Measurements from ENCODE around the gene ARF1.

ARF1 gene

DNA sequence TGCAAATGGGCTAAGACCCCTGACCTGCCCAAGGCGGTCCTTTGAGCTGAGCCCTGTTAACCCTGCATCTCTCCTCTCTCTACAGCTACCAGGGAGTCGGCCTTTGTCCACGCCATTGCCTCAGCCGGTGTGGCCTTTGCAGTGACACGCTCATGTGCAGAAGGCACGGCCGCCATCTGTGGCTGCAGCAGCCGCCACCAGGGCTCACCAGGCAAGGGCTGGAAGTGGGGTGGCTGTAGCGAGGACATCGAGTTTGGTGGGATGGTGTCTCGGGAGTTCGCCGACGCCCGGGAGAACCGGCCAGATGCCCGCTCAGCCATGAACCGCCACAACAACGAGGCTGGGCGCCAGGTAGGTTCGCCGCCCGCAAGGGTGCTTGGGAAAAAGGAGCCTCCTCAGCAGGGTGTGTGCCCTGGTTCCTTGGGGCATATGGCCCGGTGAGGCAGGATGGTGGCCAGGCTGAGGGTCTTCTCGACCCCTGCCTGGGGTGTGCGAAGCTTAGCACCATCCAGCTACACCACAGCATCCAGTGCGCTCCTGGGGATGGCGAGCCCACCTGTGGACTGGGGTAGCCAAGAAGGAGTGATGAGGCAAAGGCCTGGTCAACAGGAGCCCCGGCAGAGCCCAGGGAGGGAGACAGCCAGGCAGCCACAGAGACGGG is 31.8 kb upstream of the ARF1 start:
- no peak for DNase-seq (ENCODE audit: low read depth in 2 of 2)

DNA sequence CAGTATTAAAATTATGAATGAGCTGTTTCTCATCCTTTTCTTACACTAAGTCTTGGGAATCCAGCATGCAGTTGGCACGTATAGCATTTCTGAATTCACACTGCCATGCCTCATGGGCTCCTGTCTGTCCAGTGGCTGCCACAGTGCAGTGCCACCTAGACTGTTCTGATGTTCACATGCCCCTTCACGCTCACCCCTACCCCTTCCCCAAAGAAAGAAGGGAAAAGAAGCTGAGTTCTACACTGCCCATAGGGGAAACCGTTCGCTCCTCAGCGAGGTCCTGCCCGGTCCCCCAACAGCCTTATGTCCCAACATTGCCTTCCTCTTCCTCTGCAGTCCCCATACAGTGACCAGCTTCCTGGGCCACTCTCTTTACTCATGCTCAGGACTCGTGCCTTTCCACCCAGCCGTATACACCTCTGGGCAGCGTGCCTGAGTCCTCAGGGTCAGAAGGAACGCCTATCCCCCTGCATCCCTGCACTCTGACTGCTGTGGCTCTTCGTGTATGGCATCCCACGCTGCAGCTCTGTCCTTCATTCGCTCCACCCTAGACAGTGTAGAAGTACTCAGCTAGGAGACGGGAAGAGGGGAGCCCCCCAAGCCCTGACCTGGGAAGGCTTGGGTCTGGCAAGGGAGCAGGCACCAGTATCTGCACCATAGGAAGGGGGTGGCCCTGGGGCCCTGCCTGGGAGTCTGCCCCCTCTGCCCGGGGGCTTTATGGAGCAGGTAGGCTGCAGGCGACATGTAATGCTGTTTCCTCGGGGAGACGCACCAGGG is 24.1 kb upstream of the ARF1 start:
- DNase-seq (ENCODE audit: low read depth in 2 of 2): no peak

DNA sequence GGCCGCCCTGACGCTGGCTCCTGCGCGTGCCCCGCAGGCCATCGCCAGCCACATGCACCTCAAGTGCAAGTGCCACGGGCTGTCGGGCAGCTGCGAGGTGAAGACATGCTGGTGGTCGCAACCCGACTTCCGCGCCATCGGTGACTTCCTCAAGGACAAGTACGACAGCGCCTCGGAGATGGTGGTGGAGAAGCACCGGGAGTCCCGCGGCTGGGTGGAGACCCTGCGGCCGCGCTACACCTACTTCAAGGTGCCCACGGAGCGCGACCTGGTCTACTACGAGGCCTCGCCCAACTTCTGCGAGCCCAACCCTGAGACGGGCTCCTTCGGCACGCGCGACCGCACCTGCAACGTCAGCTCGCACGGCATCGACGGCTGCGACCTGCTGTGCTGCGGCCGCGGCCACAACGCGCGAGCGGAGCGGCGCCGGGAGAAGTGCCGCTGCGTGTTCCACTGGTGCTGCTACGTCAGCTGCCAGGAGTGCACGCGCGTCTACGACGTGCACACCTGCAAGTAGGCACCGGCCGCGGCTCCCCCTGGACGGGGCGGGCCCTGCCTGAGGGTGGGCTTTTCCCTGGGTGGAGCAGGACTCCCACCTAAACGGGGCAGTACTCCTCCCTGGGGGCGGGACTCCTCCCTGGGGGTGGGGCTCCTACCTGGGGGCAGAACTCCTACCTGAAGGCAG is 23.4 kb upstream of the ARF1 start:
- no peak for DNase-seq (ENCODE audit: low read depth in 2 of 2)

DNA sequence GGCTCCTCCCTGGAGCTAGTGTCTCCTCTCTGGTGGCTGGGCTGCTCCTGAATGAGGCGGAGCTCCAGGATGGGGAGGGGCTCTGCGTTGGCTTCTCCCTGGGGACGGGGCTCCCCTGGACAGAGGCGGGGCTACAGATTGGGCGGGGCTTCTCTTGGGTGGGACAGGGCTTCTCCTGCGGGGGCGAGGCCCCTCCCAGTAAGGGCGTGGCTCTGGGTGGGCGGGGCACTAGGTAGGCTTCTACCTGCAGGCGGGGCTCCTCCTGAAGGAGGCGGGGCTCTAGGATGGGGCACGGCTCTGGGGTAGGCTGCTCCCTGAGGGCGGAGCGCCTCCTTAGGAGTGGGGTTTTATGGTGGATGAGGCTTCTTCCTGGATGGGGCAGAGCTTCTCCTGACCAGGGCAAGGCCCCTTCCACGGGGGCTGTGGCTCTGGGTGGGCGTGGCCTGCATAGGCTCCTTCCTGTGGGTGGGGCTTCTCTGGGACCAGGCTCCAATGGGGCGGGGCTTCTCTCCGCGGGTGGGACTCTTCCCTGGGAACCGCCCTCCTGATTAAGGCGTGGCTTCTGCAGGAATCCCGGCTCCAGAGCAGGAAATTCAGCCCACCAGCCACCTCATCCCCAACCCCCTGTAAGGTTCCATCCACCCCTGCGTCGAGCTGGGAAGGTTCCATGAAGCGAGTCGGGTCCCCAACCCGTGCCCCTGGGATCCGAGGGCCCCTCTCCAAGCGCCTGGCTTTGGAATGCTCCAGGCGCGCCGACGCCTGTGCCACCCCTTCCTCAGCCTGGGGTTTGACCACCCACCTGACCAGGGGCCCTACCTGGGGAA is 22.7 kb upstream of the ARF1 start:
- DNase-seq (ENCODE audit: low read depth in 2 of 2): peak in 1 of 2 donors; percentile 40

DNA sequence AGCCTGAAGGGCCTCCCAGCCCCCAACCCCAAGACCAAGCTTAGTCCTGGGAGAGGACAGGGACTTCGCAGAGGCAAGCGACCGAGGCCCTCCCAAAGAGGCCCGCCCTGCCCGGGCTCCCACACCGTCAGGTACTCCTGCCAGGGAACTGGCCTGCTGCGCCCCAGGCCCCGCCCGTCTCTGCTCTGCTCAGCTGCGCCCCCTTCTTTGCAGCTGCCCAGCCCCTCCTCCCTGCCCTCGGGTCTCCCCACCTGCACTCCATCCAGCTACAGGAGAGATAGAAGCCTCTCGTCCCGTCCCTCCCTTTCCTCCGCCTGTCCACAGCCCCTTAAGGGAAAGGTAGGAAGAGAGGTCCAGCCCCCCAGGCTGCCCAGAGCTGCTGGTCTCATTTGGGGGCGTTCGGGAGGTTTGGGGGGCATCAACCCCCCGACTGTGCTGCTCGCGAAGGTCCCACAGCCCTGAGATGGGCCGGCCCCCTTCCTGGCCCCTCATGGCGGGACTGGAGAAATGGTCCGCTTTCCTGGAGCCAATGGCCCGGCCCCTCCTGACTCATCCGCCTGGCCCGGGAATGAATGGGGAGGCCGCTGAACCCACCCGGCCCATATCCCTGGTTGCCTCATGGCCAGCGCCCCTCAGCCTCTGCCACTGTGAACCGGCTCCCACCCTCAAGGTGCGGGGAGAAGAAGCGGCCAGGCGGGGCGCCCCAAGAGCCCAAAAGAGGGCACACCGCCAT is 21.9 kb upstream of the ARF1 start:
- DNase-seq (ENCODE audit: low read depth in 2 of 2): no peak

DNA sequence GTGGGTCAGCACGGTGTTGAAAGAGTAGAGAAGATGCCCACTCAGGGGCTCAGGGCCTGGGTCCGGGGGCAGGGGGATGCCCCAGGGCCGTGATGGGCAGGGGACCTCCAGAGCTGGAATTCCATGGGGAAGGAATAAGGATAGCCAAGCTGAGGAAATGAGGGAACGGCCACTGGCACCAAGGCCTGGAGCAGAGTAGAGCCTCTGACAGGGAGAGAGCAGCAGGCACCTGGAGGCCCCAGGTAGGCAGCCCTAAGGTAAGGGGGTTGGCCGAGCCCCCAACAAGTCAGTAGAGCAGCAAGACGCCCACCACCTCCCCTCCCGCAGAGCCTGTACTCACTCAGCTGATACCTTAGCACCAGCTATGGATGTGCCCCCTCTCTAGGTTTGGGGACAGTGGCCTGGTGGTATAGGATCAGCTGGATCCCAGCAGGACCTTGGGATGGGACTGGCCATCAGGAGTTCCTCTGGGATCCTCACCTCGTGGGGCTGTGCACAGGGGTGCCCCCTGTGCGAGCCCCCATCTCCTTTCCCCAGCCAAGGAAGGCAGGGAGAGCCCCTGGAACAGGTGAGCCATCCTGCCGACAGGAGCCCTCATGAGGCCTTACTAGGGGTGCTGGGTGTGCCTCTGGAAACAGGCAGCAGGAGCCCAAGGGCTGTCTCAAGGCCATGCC is 21.0 kb upstream of the ARF1 start:
- DNase-seq (ENCODE audit: low read depth in 2 of 2): no peak

DNA sequence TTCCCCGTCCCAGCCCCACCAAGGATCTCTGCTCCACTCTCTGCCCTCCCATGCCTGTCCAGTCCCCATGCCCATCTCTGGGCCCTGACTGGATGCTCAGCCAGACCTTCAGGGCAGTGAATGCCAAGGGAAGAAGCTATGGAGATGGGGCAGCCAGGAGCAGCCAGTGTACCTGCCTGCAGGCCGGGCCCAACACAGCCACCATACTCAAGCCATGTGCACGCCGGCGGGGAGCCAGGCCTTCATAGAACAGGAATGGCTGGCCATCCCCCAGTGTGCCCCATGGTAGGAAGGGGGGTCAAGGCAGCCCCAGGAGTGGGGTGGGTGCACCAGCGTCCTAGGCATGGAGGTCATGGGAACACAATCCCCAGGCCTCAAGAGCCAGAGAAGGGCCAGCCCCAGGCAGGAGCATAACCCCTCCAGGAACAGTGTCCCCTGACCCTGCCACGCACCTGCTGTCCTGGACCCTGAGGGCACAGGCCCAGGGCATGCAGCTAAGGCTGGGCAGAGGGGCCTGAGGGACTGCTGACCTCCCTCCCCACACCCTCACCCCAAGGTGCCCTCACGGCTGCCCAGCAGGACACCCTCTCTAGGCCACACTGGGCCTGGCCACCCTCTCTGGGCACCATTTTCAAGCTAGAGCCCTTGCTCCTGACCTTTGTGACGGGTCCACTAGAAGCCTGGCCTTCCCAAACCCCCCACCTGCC is 20.3 kb upstream of the ARF1 start:
- DNase-seq (ENCODE audit: low read depth in 2 of 2): no peak

DNA sequence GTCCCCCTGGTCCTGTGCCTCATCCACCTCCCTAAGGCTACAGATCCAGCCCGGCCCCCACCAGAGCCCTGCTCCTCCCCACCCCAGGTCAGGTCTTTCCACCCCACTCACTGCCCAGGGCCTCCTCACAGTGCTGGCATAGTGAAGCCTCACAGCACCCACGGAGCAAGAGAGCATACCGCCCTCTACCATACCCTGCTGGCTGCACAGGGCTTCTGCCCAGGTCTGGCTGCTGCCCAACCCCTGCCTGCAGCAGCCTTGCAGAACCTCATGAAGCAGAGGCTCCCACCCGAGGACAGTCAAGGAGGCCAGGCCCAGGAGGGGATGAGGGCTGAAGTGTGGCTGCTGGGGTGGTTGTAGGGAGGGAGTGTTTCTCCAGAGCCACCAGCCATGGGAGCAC is 19.7 kb upstream of the ARF1 start:
- no peak for DNase-seq (ENCODE audit: low read depth in 2 of 2)

DNA sequence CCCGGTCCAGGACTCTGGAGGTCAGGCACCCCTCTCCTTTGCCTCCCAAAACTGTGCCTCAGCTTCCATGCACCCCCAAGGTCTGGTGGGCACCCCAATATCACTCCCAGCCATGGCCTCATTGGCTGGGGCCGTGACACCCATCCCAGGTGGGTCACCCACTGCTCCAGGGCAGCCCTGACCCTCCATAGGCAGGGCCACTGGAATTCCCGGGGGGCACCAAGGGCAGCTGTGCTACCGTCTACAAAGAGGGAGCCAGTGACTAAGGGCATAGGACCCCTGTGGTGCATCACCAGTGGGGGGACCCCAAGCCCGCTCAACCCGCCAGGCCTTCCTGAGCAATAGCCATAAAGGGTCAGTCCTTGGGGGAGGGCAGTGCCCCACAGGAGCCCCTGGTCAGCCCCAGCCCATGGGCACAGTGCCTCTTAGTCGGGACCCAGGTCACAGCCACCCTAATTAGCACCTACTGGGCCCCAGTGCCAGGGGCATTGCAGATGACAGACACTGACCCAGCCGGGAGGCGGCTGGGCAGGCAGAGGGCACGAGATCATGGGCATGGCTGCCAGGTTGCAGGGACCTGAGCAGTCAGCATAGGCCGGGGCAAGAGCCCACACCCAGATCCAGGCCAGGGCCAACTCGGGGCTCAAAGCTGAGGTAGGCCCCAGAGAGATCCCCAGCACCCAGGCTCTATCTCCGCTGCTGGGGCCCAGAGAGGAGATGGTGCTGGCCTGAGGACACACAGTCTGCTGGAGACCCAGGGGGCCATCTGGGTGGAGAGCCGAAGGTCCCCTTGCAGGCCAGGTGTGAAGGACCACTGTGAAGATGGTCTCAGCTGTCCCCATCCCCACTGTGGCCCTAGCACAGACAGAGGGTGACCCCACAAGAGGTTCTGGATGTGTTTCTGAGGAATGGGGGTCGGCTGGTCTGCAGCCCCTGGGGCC is 19.0 kb upstream of the ARF1 start:
- DNase-seq (ENCODE audit: low read depth in 2 of 2): no peak

DNA sequence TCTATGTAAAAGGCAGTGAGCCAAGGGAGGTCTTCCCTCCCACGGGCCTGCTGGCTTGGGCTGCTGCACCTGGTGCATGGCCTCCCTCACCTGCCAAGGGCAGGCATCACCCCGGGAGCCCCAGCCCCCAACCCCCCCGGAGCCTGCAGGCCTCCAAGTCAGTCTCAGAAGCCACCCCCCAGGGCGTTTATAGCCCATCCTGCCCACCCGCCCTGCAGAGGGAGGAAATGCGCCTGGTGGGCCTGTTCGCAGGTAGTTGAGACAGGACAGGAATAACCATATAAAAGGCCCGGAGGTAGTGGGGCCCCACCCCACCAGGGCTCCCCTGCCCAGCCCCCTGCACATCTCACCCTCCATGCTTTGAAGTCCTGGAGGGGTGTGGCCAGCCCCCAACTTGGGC is 18.2 kb upstream of the ARF1 start:
- no peak for DNase-seq (ENCODE audit: low read depth in 2 of 2)

DNA sequence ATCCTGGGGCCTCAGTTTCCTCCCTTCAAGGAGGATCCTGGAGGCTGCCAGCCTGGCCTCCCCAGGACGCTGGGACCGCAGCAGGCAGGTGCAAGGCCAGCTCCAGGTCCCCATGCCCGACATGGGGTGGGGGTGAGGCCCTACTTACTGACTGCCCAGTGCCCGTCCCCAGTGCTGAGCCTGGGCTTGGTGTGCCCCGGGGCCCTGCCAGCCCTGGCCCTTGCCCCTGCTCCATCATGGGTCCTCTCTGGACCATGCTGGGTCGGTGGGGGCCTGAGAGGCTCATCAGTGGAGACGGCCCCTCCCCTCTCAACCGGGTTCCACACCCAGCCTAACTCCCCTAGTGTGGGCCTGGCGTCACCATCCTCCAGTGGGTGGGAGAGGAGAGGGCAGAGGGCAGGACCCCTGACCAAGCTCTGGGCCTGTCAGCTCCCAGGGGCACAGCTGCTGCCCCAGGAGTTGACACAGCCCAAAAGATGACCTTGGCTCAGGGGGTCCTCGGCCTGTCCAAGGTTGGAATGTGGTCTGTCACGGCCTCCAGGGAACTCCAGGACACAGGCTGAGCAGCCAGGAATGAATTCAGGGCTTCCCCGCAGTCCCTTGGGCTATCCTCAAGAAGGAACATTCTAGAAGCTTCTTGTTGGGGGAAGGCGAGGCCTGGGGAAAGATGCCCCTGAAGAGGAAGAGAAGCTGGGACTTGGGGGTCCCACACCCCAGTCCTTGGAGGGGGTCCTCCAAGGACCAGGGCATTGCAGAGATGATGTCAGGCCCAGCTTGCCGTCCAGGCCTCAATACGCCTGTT is 17.6 kb upstream of the ARF1 start:
- no peak for DNase-seq (ENCODE audit: low read depth in 2 of 2)

DNA sequence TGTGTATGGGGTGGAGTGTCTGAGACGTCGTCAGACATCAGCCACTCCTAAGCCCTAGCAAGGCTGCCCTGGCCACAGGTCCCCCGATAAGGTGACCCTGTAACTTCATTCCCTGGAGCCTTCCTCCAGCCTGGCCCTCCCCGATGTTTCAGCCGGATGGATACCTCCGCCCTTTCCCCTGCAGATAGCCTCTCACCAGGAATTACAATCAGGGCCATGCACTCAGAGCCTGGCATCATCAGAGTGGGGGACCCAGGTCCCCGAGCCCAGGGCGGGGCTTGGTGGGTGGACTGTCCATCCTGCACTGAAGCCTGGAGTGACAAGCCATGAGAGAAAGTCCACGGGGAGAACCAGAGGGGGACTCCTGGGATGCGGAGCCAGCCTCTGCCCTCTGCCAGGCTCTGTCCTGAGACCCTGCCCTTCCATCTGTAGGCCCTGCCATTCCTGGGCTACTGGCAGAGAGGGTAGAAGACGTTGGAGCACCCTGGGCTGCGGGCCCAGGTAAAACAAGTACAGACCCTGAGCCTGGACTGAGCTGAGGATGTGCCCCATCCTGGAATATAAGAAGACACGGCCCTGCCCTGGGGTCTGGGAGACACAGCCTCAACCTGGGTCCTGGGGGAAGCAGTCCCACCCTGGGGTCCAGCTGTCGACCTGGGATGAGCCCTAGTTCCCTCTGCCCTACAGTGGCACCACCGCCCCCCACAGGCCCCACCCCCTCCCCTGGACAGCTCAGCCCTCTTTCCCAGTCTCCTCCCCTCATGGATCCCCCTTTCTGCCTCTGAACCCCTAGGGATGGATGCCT is 16.8 kb upstream of the ARF1 start:
- DNase-seq (ENCODE audit: low read depth in 2 of 2): no peak

DNA sequence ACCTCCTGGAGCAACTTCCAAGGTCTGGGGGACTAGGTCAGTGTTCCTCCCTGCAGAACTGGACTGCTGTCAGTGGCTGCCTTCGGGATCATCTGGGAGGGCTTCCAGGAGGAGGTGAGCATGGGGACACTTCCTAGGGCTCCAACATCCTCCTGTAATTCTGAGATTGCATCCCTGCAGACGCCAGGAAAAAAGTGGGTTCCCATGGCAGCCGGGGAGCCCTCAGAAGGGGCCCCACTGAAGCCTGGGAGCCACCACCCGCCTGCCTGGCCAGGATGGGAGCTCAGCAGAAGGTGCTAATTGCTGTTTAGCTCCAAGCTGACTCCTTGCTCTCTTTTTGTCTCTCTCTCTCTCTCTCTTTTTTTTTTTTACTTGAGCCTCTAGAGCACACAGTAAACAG is 16.1 kb upstream of the ARF1 start:
- DNase-seq (ENCODE audit: low read depth in 2 of 2): no peak

DNA sequence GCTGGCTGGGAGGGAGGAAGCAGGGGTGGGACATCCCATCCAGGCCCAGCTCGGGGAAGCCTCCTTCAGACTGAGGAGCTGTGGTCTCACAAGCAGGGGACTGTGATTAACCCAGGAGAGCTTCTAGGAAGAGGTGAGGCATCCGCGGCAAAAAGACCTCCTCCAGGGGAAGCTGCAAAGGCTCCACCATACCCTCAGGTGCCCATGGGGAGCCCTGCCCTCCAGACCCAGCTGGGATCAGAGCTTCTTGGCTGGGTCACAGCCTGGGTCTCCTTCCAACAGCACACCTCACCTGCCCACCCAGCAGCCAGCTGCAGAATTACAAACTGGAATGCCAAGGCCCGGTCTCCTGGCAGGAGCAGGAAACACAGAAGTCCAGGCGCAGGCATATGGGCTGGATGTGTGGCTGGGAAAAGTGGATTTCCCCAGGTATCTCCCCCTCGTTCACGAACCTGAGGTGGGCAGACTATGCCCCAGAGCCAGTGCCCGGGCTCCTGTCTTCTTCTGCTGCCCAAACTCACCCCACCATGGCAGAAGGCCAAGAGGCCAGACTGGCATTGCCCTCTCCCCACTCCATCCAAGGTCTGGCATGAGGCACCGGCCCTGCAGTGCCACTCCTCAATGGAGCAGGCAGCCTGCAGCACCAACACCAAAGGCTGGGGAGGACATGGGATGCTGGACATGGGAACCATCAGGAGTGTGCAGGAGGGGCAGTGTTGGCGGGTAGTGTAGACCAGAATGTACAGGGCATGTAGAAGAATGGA is 15.4 kb upstream of the ARF1 start:
- DNase-seq (ENCODE audit: low read depth in 2 of 2): no peak

DNA sequence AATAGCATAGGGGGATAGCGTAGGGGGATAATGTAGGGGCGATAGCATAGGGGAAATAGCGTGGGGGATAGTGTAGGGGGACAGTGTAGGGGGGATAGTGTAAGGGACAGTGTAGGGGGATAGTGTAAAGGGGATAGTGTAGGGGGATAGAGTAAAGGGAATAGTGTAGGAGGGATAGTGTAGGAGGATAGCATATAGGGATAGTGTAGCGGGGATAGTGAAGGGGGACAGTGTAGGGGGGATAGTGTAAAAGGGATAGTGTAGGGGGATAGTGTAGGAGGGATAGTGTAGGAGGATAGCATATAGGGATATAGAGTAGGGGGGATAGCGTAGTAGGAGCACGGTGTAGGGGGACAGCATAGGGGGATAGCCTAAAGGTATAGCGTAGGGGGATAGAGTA is 14.1 kb upstream of the ARF1 start:
- DNase-seq (ENCODE audit: low read depth in 2 of 2): no peak

DNA sequence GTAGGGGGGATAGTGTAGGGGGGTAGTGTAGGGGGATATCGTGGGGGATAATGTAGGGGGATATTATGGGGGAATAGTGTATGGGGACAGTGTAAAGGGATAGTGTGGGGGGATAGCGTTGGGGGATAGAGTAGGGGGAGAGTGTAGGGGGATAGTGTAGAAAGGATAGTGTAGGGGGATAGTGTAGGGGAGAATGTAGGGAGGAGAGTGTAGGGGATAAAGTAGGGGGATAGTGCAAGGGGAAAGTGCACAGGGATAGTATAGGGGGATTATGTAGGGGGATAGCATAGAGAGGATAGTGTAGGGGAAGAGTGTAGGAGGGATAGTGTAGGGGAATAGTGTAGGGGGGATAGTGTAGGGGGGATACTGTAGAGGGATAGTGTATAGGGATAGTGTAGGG is 12.3 kb upstream of the ARF1 start:
- DNase-seq (ENCODE audit: low read depth in 2 of 2): no peak

DNA sequence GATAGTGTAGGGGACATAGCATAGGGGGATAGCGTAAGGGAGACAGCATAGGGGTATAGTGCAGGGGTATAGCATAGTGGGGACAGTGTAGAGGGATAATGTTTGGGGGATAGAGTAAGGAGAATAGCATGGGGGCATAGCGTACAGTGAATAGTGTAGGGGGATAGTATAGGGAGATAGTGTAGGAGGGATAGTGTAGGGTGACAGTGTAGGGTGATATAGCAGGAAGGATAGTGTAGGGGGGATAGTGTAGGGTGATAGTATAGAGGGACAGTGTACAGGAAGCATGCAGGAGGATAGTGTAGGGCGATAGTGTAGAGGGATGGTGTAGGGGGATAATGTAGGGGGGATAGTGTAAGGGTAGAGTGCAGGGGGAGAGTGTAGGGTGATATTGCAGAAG is 11.7 kb upstream of the ARF1 start:
- DNase-seq (ENCODE audit: low read depth in 2 of 2): no peak
